Cardiac atrium fibroblast (primary cell): ENCODE results near the gene FOLR1. TPM values are rescaled to one million over a fixed set of nuclear protein-coding genes. Genes with fewer than 3 reads are reported as not detected.

Source experiments
- total RNA-seq: library from RNA; depleted of rRNA; stranded (reverse); fragments of >200 nt; gene quantifications from 2 replicates; pipeline ENCODE4 v1.2.3, GENCODE V29; 2015

The FOLR1 gene
- total RNA-seq: not detected in 2 replicates

DNA sequence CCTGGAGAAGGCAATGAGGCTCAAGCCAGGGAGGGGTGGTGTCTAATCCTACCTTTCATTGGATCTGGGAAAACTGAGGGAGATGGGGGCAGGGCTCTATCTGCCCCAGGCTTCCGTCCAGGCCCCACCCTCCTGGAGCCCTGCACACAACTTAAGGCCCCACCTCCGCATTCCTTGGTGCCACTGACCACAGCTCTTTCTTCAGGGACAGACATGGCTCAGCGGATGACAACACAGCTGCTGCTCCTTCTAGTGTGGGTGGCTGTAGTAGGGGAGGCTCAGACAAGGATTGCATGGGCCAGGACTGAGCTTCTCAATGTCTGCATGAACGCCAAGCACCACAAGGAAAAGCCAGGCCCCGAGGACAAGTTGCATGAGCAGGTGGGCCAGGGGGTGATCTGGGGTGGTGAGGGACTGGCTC is at the start of gene FOLR1:
TSS of gene FOLR1 (plus strand) at position 180 of the 421 bp plus-strand sequence. CDS start at position 214, 34 bp downstream.

DNA sequence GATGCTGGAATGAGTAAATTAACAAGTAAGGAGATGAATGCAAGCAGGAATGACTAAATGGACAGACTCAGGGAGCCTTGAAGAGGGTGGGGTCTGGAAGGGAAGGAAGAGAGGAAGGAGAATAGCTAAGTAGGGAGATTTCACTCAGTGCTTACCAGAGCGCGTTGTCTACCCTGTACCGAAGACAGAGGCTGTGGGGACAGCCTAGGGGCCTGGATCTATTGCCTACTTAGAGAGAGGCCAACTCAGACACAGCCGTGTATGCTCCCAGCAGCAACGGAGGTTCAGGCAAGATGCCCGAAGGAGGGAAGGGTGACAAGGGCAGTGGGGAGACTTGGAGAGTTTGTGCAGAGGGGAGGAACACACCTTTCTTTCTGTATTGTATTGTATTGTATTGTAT is 24.7 kb downstream of the FOLR1 start, which contains the start of gene FOLR2:
TSS of gene FOLR2 (plus strand) at position 157 of the 400 bp plus-strand sequence. CDS start 1,791 bp downstream, outside the sequence.

DNA sequence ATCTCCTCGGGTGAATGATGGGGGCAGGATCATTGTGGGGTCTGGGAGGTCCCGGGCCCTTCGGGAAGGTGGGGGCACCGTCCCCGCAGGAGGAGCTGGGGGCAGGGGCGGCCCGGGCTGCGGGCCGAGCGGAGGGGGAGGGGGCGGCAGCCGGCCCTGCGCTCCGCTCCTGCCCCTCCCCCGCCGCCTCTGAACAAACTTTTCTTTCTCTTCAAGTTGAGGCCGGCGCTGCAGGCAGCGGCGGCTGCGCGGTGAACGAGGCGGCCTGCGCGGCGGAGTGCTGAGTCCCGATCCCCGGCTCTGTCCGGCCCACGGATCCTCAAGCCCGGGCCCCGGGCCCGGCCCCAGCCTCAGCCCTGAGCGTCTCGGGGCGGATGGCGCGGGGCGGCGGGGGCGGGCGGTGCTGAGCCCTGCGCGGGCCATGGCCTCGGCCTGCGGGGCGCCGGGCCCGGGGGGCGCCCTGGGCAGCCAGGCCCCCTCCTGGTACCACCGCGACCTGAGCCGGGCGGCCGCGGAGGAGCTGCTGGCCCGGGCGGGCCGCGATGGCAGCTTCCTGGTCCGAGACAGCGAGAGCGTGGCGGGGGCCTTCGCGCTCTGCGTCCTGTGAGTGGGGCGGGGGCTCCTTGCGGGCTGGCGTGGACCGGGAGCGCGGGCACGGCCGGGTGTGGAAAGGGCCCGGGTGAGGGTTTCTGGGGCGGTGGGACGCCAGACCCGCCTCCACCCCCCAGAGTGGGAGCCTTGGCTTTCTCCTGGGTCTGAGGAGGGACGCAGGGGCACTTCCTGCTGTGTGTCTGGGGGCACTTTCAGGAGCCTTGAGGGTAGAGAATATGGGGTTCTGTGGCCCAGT is 32.8 kb downstream of the FOLR1 start, which contains the start of gene INPPL1:
TSS of gene INPPL1 (plus strand) at position 204 of the 847 bp plus-strand sequence. CDS start at position 422, 218 bp downstream.

DNA sequence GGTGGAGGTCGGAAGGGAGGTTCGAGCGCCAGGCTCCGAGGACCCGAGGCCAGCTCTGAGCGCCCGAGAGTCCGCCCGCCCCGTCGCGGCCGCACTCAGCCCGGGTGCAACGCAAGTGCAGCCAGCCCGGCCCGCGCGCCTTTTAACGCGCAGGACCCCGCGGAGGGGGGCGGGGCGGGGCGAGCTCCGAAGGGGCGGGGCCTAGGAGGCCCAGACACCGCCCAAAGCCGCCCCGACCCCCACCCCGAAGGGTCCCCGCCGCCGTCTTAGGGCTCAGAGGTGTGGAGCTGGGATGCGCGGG is 52.1 kb downstream of the FOLR1 start, which contains the start of gene PHOX2A:
TSS of gene PHOX2A (minus strand) at position 117 of the 301 bp plus-strand sequence. CDS start 172 bp downstream, outside the sequence.

Other genes with a start within 250 kb of the FOLR1 start
- 0.72 and 1.6 TPM in 2 replicates for gene IL18BP, start 193.2 kb upstream of the FOLR1 start, total RNA-seq
- 87.2 and 91.7 TPM in 2 replicates for gene NUMA1, start 111.6 kb upstream of the FOLR1 start, total RNA-seq
- gene LRRC51, start 111.3 kb upstream of the FOLR1 start, total RNA-seq: 3.7 and 7.9 TPM in 2 replicates
- 115 and 125 TPM in 2 replicates for gene LAMTOR1, start 88.8 kb upstream of the FOLR1 start, total RNA-seq
- gene TOMT, start 86.2 kb upstream of the FOLR1 start, total RNA-seq: not detected in 2 replicates
- gene ANAPC15, start 79.4 kb upstream of the FOLR1 start, total RNA-seq: 15.5 and 18.8 TPM in 2 replicates
- gene FOLR3, start 56.4 kb upstream of the FOLR1 start, total RNA-seq: not detected in 2 replicates
- not detected in 2 replicates for gene FOLR2, start 24.7 kb downstream of the FOLR1 start, total RNA-seq
- 38.2 and 75.5 TPM in 2 replicates for gene INPPL1, start 32.6 kb downstream of the FOLR1 start, total RNA-seq
- not detected in 2 replicates for gene PHOX2A, start 52.0 kb downstream of the FOLR1 start, total RNA-seq
- 16.4 and 18.6 TPM in 2 replicates for gene CLPB, start 242.4 kb downstream of the FOLR1 start, total RNA-seq